Natural killer cell (primary cell): ENCODE measurements around the gene AGMAT. TPM values are rescaled to one million over a fixed set of nuclear protein-coding genes. Genes with fewer than 3 reads are reported as not detected.

Experiments
- ATAC-seq, 3 donors: fragments of 150-1000 bp in 2 of 3; fragments of 200-7000 bp in 1 of 3; cut with Tn5 transposase; 1 replicate in 1 of 3; 2 replicates in 2 of 3; pipeline ENCODE4 v1.10.0; 2021; ENCODE audit warnings: mild to moderate bottlenecking in 2 of 3, moderate library complexity in 2 of 3
- DNase-seq, 2 donors: peaks; one replicate each; pipeline versions ENCODE4 v3.0.0 to v3.0.0-alpha.2; 2013 to 2021; ENCODE audit warnings: mixed read lengths in 1 of 2
- H3K27ac ChIP-seq: one replicate; pipeline ENCODE4 v1.5.1; 2013; ENCODE audit warnings: mild to moderate bottlenecking, low read length
- H3K27me3 ChIP-seq: one replicate; pipeline ENCODE4 v1.6.1; 2013; ENCODE audit warnings: low read length; ENCODE audit not compliant: control insufficient read depth, insufficient read depth
- H3K36me3 ChIP-seq: one replicate; pipeline ENCODE4 v1.6.1; 2013; ENCODE audit warnings: low read length; ENCODE audit not compliant: control insufficient read depth, insufficient read depth
- H3K4me1 ChIP-seq: one replicate; pipeline ENCODE4 v1.6.1; 2013; ENCODE audit warnings: low read length; ENCODE audit not compliant: control insufficient read depth, insufficient read depth
- H3K4me3 ChIP-seq: one replicate; pipeline ENCODE4 v1.5.1; 2013; ENCODE audit warnings: low read length
- H3K9me3 ChIP-seq: one replicate; pipeline ENCODE4 v1.6.1; 2013; ENCODE audit warnings: low read length; ENCODE audit not compliant: control insufficient read depth, insufficient read depth
- H3K27ac Mint-ChIP-seq, 2 donors: one replicate each; pipeline ENCODE4 v1.8.0; 2022; ENCODE audit warnings: mild to moderate bottlenecking in 2 of 2, mixed read lengths in 2 of 2, moderate library complexity in 1 of 2
- H3K27me3 Mint-ChIP-seq, 2 donors: one replicate each; pipeline ENCODE4 v1.8.0; 2022; ENCODE audit warnings: low read depth in 2 of 2, mixed read lengths in 2 of 2
- H3K36me3 Mint-ChIP-seq: one replicate; pipeline ENCODE4 v1.8.0; 2022; ENCODE audit warnings: mixed read lengths
- H3K4me1 Mint-ChIP-seq, 2 donors: one replicate each; pipeline ENCODE4 v1.8.0; 2022; ENCODE audit warnings: mixed read lengths in 2 of 2
- H3K4me3 Mint-ChIP-seq: one replicate; pipeline ENCODE4 v1.8.0; 2022; ENCODE audit warnings: mild to moderate bottlenecking, moderate library complexity, mixed read lengths
- H3K9me3 Mint-ChIP-seq, 2 donors: one replicate each; pipeline ENCODE4 v1.8.0; 2022; ENCODE audit warnings: mixed read lengths in 2 of 2
- CTCF ChIP-seq: fragments of 200-600 bp; IDR thresholded peaks from one replicate; pipeline ENCODE4 v1.8.0; 2022; ENCODE audit warnings: antibody characterized with exemption
- WGBS: methylation state at CpG from one replicate; pipeline ENCODE4 v1.1.7; 2013; ENCODE audit warnings: missing lambda C conversion rate; ENCODE audit not compliant: insufficient coverage; 5-methylcytosine and 5-hydroxymethylcytosine counted together
- intact Hi-C: fragments of 100-400 bp; cut with micrococcal nuclease; formaldehyde crosslinking; loops from one replicate; pipeline ENCODE4 v1.14.2; 2022
- total RNA-seq, 4 donors: library from RNA; stranded (reverse); fragments of 120-200 nt in 1 of 4; gene quantifications; one replicate each; pipeline versions ENCODE4 v1.2.3 to v1.2.4, GENCODE V29; 2013 to 2022

Gene AGMAT
- total RNA-seq, 3 donors from 2014 or later (not counting 1 experiment from before 2014, with no cell fraction given), result 0.42 to 0.66 (median 0.65) TPM

- DNase-seq (no peak), ATAC-seq (peak in 1 of 3 donors; percentile 1)
- Mint-ChIP-seq H3K9me3 (no peaks in the 10 kb centered on the region), H3K4me3 (peak overlapping the region; percentile 91), H3K4me1 (peaks cover 36 to 42% of the 10 kb centered on the region in 2 donors), H3K27ac (peak overlapping the region; percentile 88 to 93), H3K27me3 (no peaks in the 10 kb centered on the region), H3K36me3 (no peaks in the 10 kb centered on the region)
- H3K27me3 ChIP-seq, result no peaks in the 10 kb centered on the region
- H3K27ac ChIP-seq, result peak overlapping the region; percentile 65
- 42% methylated on average over 14 of the region's 16 CpGs for WGBS
- no peak for TF ChIP-seq CTCF
- no peaks in the 10 kb centered on the region for H3K36me3 ChIP-seq
- no peaks in the 10 kb centered on the region for H3K9me3 ChIP-seq
- H3K4me1 ChIP-seq, result peaks cover 25% of the 10 kb centered on the region
- peak overlapping the region; percentile 75 for H3K4me3 ChIP-seq
- intact Hi-C loops, result loop anchor here (1.0 to 10.0 kb wide), 3 partner anchors 13 to 89 kb away; partner anchors contain the start of genes DNAJC16 and PLEKHM2
Measured at GRCh38 chr1:15616373-15617172, 31.7 kb upstream of the AGMAT start.

GRCh38 chr1:15610167-15610566, 25.3 kb upstream of the AGMAT start:
- no peaks in the 10 kb centered on the region for H3K4me1 Mint-ChIP-seq
- intact Hi-C loops, result loop anchor here (10.0 kb wide), 1 partner anchor 75 kb away; the partner anchor contains the start of gene PLEKHM2

GRCh38 chr1:15609631-15610030, 24.8 kb upstream of the AGMAT start:
- H3K4me3 Mint-ChIP-seq, result no peak overlapping the region
- WGBS, result 91% methylated on average over 7 of the region's 7 CpGs
- no peak overlapping the region for H3K4me3 ChIP-seq
- H3K4me1 ChIP-seq, result no peaks in the 10 kb centered on the region
- no peaks in the 10 kb centered on the region for H3K36me3 ChIP-seq
- no peaks in the 10 kb centered on the region for H3K36me3 Mint-ChIP-seq
- TF ChIP-seq CTCF, result no peak
- H3K9me3 Mint-ChIP-seq, result no peaks in the 10 kb centered on the region
- no peaks in the 10 kb centered on the region for H3K4me1 Mint-ChIP-seq
- no peaks in the 10 kb centered on the region for H3K9me3 ChIP-seq
- H3K27me3 Mint-ChIP-seq, result peaks cover 0 to 2% of the 10 kb centered on the region in 2 donors
- DNase-seq, result no peak
- no peak for ATAC-seq
- H3K27ac Mint-ChIP-seq, result no peak overlapping the region
- intact Hi-C loops, result loop anchor here (10.0 kb wide), 1 partner anchor 75 kb away; the partner anchor contains the start of gene PLEKHM2
- no peak overlapping the region for H3K27ac ChIP-seq
- H3K27me3 ChIP-seq, result no peaks in the 10 kb centered on the region

More at GRCh38 chr1:15610167-15610566, 25.3 kb upstream of the AGMAT start:
- Histone ChIP-seq H3K4me1 (no peaks in the 10 kb centered on the region), H3K4me3 (no peak overlapping the region), H3K36me3 (no peaks in the 10 kb centered on the region), H3K9me3 (no peaks in the 10 kb centered on the region), H3K27me3 (no peaks in the 10 kb centered on the region), H3K27ac (no peak overlapping the region)
- TF ChIP-seq CTCF, result no peak
- Mint-ChIP-seq H3K36me3 (no peaks in the 10 kb centered on the region), H3K9me3 (no peaks in the 10 kb centered on the region), H3K27ac (no peak overlapping the region), H3K4me3 (no peak overlapping the region), H3K27me3 (peaks cover 0 to 2% of the 10 kb centered on the region in 2 donors)
- WGBS, result 82% methylated on average over 3 of the region's 4 CpGs
- no peak for DNase-seq
- no peak for ATAC-seq
